Panc1 (cell line): ENCODE data around the gene NKPD1.

Experiments used
- POLR2AphosphoS5 ChIP-seq: IDR thresholded peaks from 2 replicates; pipeline ENCODE4 v1.6.1; 2012; ENCODE audit warnings: mild to moderate bottlenecking, low read depth, low read length, moderate library complexity
- SIN3A ChIP-seq: IDR thresholded peaks from 2 replicates; pipeline ENCODE4 v1.6.1; 2012; ENCODE audit warnings: low read depth, mild to moderate bottlenecking, low read length, moderate library complexity, borderline replicate concordance; ENCODE audit not compliant: insufficient read depth
- TCF7L2 ChIP-seq: IDR thresholded peaks from 2 replicates; pipeline ENCODE4 v1.6.1; 2011; ENCODE audit warnings: mild to moderate bottlenecking, low read depth, low read length, inconsistent platforms
- TF ChIP-seq, protein P1 (sequence below): fragments of 450-650 bp; IDR thresholded peaks from 2 replicates; pipeline ENCODE4 v1.5.1; 2017; ENCODE audit warnings: mild to moderate bottlenecking
- TF ChIP-seq, protein P2 (sequence below), 2 experiments: IDR thresholded peaks; 2 replicates each; pipeline ENCODE4 v1.6.1; 2011 to 2012; ENCODE audit warnings: low read depth in 2 of 2, control low read depth in 1 of 2, low read length in 1 of 2, mild to moderate bottlenecking in 1 of 2, moderate library complexity in 1 of 2; ENCODE audit not compliant: insufficient read depth in 1 of 2

GRCh38 chr19:45114116-45114515 is 46.7 kb downstream of the NKPD1 start:
- TF ChIP-seq, protein P1, sequence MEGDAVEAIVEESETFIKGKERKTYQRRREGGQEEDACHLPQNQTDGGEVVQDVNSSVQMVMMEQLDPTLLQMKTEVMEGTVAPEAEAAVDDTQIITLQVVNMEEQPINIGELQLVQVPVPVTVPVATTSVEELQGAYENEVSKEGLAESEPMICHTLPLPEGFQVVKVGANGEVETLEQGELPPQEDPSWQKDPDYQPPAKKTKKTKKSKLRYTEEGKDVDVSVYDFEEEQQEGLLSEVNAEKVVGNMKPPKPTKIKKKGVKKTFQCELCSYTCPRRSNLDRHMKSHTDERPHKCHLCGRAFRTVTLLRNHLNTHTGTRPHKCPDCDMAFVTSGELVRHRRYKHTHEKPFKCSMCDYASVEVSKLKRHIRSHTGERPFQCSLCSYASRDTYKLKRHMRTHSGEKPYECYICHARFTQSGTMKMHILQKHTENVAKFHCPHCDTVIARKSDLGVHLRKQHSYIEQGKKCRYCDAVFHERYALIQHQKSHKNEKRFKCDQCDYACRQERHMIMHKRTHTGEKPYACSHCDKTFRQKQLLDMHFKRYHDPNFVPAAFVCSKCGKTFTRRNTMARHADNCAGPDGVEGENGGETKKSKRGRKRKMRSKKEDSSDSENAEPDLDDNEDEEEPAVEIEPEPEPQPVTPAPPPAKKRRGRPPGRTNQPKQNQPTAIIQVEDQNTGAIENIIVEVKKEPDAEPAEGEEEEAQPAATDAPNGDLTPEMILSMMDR = no peak
- TF ChIP-seq POLR2AphosphoS5 (no peak), SIN3A (no peak), TCF7L2 (no peak)
- TF ChIP-seq, protein P2, sequence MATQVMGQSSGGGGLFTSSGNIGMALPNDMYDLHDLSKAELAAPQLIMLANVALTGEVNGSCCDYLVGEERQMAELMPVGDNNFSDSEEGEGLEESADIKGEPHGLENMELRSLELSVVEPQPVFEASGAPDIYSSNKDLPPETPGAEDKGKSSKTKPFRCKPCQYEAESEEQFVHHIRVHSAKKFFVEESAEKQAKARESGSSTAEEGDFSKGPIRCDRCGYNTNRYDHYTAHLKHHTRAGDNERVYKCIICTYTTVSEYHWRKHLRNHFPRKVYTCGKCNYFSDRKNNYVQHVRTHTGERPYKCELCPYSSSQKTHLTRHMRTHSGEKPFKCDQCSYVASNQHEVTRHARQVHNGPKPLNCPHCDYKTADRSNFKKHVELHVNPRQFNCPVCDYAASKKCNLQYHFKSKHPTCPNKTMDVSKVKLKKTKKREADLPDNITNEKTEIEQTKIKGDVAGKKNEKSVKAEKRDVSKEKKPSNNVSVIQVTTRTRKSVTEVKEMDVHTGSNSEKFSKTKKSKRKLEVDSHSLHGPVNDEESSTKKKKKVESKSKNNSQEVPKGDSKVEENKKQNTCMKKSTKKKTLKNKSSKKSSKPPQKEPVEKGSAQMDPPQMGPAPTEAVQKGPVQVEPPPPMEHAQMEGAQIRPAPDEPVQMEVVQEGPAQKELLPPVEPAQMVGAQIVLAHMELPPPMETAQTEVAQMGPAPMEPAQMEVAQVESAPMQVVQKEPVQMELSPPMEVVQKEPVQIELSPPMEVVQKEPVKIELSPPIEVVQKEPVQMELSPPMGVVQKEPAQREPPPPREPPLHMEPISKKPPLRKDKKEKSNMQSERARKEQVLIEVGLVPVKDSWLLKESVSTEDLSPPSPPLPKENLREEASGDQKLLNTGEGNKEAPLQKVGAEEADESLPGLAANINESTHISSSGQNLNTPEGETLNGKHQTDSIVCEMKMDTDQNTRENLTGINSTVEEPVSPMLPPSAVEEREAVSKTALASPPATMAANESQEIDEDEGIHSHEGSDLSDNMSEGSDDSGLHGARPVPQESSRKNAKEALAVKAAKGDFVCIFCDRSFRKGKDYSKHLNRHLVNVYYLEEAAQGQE (IDR thresholded peaks at IDR 0.05; ENCODE audit: insufficient read depth in 1 of 2, low read depth in 2 of 2, low read length in 1 of 2) = no peak
